Measurements from ENCODE around the gene TNFSF8.

TNFSF8 gene

DNA sequence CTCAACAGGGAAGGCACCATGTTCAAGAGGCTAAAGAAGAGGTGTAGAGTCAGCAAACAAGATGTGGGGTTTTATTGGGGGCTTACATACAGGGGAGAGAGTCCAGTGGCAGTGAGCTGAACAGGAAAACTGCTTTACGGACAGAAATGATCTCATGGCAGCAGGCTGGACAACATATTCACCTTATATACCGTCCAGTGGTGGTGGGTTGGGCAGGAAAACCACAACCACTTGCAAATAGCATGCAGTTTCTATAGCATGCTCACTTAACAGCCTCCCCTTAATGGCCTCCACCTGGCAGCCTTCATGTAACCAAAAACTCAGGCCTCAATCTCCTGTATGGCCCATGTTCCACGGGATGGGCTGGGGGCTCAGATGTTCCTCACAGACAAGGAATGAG is 5.4 kb downstream of the TNFSF8 start:
- DNase-seq (ENCODE audit: insufficient read length, low spot score) (no peak), FAIRE-seq (no peak)
- TF ChIP-seq SPI1 (IDR thresholded peaks at IDR 0.05; ENCODE audit: low read depth, low read length) (no peak), POLR2AphosphoS5 (IDR thresholded peaks at IDR 0.05; ENCODE audit: low read depth, low read length) (no peak), POLR2A (IDR thresholded peaks at IDR 0.05; ENCODE audit: low read depth, low read length) (no peak), TAF1 (IDR thresholded peaks at IDR 0.05; ENCODE audit: low read depth, low read length) (no peak), PAX5 (IDR thresholded peaks at IDR 0.05; ENCODE audit: insufficient read depth, low read length, severe bottlenecking) (no peak)

DNA sequence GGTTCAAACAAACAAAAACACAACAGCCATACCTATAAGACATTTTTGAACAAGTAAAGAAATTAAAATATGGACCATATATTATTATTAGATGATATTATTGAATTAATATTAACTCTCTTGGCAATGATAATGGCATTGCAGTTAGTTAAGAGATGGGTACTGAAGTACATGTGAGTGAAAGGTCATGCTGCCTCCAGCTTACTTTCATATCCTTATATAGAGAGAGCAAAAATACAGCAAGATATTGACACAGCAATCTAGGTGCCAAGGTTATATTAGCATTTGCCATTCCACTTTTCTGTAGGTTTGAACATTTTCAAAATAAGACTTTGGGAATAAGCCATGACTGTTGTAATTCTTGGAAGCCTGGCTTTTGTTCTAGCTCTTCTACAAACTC is 6.1 kb downstream of the TNFSF8 start:
- DNase-seq (ENCODE audit: insufficient read length, low spot score) (no peak), FAIRE-seq (no peak)
- no peak for TF ChIP-seq POLR2AphosphoS5 (IDR thresholded peaks at IDR 0.05; ENCODE audit: low read depth, low read length)
- no peak for TF ChIP-seq TAF1 (IDR thresholded peaks at IDR 0.05; ENCODE audit: low read depth, low read length)
- TF ChIP-seq POU2F2 (IDR thresholded peaks at IDR 0.05; ENCODE audit: low read depth, low read length), result no peak
- TF ChIP-seq POLR2A (IDR thresholded peaks at IDR 0.05; ENCODE audit: low read depth, low read length), result no peak
- TF ChIP-seq PAX5 (IDR thresholded peaks at IDR 0.05; ENCODE audit: insufficient read depth, low read length, severe bottlenecking), result no peak
- TF ChIP-seq SPI1 (IDR thresholded peaks at IDR 0.05; ENCODE audit: low read depth, low read length), result no peak

DNA sequence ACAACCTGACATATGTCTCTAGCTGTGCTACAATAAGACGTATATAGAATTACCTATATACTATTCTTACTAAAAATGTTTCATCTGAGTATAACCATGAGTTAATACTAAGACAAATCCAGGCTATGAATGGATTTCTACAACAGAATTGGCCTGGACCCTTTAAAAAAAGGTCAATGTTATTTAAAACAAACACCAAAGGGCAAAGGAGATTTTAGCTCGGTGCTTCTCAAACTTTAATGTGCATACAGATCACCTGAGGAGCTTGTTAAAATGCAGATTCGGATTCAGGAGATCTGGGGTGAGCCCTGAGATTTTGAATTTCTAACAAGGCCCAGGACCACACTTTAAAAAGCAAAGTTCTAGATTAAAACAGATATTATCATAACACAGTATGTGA is 6.5 kb downstream of the TNFSF8 start:
- TF ChIP-seq POLR2A (IDR thresholded peaks at IDR 0.05; ENCODE audit: low read depth, low read length) (no peak), SPI1 (IDR thresholded peaks at IDR 0.05; ENCODE audit: low read depth, low read length) (no peak)
- FAIRE-seq, result no peak
- DNase-seq (ENCODE audit: insufficient read length, low spot score), result no peak

DNA sequence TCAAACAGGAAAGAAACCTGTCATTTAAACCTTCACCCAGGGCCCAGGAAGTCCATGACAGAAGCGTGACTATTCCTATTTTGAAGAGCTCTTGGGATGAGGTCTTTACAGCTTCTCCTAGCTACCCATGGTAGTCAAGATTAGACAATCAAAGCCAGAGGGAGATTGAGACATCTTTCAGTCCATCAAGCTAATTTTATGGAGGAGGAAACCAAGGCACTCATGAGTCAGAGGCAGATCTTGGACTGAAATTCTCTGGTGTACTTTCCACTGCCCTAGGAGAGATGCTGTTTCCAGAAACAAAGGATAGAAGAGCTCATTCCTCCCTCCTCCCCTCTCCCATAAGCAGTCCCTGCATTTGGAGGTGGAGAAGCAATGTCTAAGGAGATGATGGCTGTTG is 9.2 kb downstream of the TNFSF8 start:
- no peak for FAIRE-seq
- no peak for DNase-seq (ENCODE audit: insufficient read length, low spot score)
- no peak for TF ChIP-seq TAF1 (IDR thresholded peaks at IDR 0.05; ENCODE audit: low read depth, low read length)
- TF ChIP-seq SPI1 (IDR thresholded peaks at IDR 0.05; ENCODE audit: low read depth, low read length), result no peak
- no peak for TF ChIP-seq POU2F2 (IDR thresholded peaks at IDR 0.05; ENCODE audit: low read depth, low read length)
- TF ChIP-seq PAX5 (IDR thresholded peaks at IDR 0.05; ENCODE audit: insufficient read depth, low read length, severe bottlenecking), result no peak
- TF ChIP-seq POLR2A (IDR thresholded peaks at IDR 0.05; ENCODE audit: low read depth, low read length), result no peak
- no peak for TF ChIP-seq POLR2AphosphoS5 (IDR thresholded peaks at IDR 0.05; ENCODE audit: low read depth, low read length)

DNA sequence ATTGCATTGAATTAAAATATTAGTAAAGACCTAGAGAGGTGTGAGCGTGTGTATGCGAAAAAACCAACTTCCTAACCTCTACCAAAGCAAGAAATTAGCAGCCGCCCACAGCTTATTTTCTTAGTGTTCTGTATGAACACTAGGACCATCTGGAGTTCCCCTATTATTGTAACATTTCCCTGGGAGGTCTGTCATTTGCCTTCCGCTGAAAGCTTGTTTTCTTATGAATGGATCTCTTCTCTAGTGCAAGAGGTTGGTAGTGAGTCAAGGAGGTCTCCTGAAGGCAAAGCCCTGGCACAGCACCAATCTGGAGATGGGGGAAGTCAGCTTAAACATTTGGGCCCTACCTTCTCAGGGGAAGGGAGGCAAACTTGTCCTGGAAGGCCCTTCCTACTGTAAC is 10.8 kb downstream of the TNFSF8 start:
- FAIRE-seq (no peak), DNase-seq (ENCODE audit: insufficient read length, low spot score) (no peak)
- no peak for TF ChIP-seq TAF1 (IDR thresholded peaks at IDR 0.05; ENCODE audit: low read depth, low read length)
- TF ChIP-seq SPI1 (IDR thresholded peaks at IDR 0.05; ENCODE audit: low read depth, low read length), result no peak; the same call in 1 of the 2 replicates
- TF ChIP-seq POLR2A (IDR thresholded peaks at IDR 0.05; ENCODE audit: low read depth, low read length), result no peak
- no peak for TF ChIP-seq PAX5 (IDR thresholded peaks at IDR 0.05; ENCODE audit: insufficient read depth, low read length, severe bottlenecking)
- no peak for TF ChIP-seq POU2F2 (IDR thresholded peaks at IDR 0.05; ENCODE audit: low read depth, low read length)
- TF ChIP-seq POLR2AphosphoS5 (IDR thresholded peaks at IDR 0.05; ENCODE audit: low read depth, low read length), result no peak

DNA sequence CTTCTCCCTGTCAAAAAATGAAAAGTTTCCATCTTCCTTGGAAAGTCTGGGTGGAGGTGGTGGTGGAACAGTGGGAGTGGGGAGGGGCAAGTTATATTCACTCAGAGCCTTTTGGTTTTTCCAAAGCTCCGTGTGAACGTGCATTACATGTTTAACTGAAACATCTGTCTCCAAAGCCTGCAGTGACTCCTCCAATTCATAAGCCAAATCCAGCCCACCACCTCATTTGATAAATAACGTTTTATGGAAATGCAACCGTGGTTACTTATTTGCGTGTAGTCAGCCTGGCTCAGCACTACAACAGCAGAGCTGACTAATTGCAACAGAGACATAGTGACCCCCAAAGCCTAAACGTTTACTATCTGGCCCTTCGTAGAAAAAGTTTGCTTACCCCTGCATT is 13.9 kb downstream of the TNFSF8 start:
- DNase-seq (ENCODE audit: insufficient read length, low spot score) (no peak), FAIRE-seq (no peak)
- no peak for TF ChIP-seq TAF1 (IDR thresholded peaks at IDR 0.05; ENCODE audit: low read depth, low read length)
- no peak for TF ChIP-seq POU2F2 (IDR thresholded peaks at IDR 0.05; ENCODE audit: low read depth, low read length)
- no peak for TF ChIP-seq POLR2AphosphoS5 (IDR thresholded peaks at IDR 0.05; ENCODE audit: low read depth, low read length)
- TF ChIP-seq POLR2A (IDR thresholded peaks at IDR 0.05; ENCODE audit: low read depth, low read length), result no peak
- no peak for TF ChIP-seq PAX5 (IDR thresholded peaks at IDR 0.05; ENCODE audit: insufficient read depth, low read length, severe bottlenecking)
- TF ChIP-seq SPI1 (IDR thresholded peaks at IDR 0.05; ENCODE audit: low read depth, low read length), result no peak

DNA sequence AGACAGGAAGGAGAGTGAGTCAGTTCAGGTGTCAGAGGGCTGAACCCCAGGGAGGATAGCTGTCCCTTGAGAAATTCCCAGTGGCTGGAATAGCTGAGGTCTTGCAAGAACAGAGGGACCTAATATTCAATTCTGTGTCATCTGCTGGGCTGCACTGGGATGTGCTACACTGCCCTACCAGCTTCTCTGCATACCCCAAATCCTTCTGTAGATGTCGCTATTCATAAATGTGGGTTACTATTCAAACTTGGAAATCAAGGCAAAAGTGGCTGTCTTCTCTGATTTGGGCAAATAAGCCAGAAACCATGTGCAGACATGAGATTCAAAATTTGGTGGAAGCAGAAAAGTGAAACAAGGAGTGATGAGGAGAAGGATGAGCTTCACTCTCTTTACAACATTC is 16.3 kb downstream of the TNFSF8 start:
- FAIRE-seq, result no peak
- no peak for TF ChIP-seq POU2F2 (IDR thresholded peaks at IDR 0.05; ENCODE audit: low read depth, low read length)
- TF ChIP-seq SPI1 (IDR thresholded peaks at IDR 0.05; ENCODE audit: low read depth, low read length), result no peak
- no peak for TF ChIP-seq PAX5 (IDR thresholded peaks at IDR 0.05; ENCODE audit: insufficient read depth, low read length, severe bottlenecking)
- no peak for TF ChIP-seq TAF1 (IDR thresholded peaks at IDR 0.05; ENCODE audit: low read depth, low read length)
- TF ChIP-seq POLR2A (IDR thresholded peaks at IDR 0.05; ENCODE audit: low read depth, low read length), result no peak
- no peak for TF ChIP-seq POLR2AphosphoS5 (IDR thresholded peaks at IDR 0.05; ENCODE audit: low read depth, low read length)
- no peak for DNase-seq (ENCODE audit: insufficient read length, low spot score)

DNA sequence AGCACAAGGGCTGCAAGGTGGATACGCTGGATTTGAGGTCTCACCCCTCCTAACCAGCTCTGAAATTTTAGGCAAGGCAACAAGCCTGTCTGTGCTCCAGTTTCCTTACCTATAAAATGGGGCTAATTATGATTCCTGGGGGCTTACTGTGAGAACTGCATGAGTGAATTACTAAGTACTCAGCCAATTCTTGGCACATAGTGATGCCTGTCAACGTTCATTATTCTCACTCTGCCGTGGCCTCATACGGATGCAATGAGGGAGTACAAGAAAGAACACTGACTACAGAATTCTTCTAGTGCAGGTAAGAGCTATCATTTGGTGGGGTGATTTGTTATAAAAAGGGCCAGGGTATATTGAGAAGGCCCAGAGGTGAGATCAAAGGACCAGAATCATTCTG is 16.7 kb downstream of the TNFSF8 start:
- no peak for TF ChIP-seq POLR2AphosphoS5 (IDR thresholded peaks at IDR 0.05; ENCODE audit: low read depth, low read length)
- no peak for TF ChIP-seq PAX5 (IDR thresholded peaks at IDR 0.05; ENCODE audit: insufficient read depth, low read length, severe bottlenecking)
- TF ChIP-seq POLR2A (IDR thresholded peaks at IDR 0.05; ENCODE audit: low read depth, low read length), result no peak
- TF ChIP-seq TAF1 (IDR thresholded peaks at IDR 0.05; ENCODE audit: low read depth, low read length), result no peak
- TF ChIP-seq POU2F2 (IDR thresholded peaks at IDR 0.05; ENCODE audit: low read depth, low read length), result no peak
- TF ChIP-seq SPI1 (IDR thresholded peaks at IDR 0.05; ENCODE audit: low read depth, low read length), result no peak
- no peak for FAIRE-seq
- DNase-seq (ENCODE audit: insufficient read length, low spot score), result no peak

DNA sequence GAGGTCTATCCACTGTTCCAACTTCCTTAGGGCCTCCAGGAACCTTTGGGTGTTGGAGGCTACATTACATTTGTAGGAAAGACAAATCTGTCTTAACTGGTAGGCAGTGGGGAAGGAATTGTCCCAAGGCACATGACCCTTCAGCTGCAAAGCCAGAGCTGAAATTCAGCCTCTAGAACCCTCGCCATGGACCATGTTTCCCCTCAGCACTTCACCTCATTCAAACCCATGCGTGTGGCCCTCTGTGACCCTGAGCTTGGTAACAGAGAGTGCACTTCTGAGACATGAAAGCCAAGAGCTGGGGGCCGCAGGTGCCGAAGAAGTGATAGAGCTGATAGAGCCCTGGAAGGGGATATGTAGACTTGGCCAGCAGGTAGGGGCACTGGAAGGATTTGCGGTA is 17.2 kb downstream of the TNFSF8 start:
- FAIRE-seq, result no peak
- no peak for TF ChIP-seq POLR2AphosphoS5 (IDR thresholded peaks at IDR 0.05; ENCODE audit: low read depth, low read length)
- TF ChIP-seq POLR2A (IDR thresholded peaks at IDR 0.05; ENCODE audit: low read depth, low read length), result no peak
- TF ChIP-seq PAX5 (IDR thresholded peaks at IDR 0.05; ENCODE audit: insufficient read depth, low read length, severe bottlenecking), result no peak
- TF ChIP-seq SPI1 (IDR thresholded peaks at IDR 0.05; ENCODE audit: low read depth, low read length), result no peak
- no peak for TF ChIP-seq TAF1 (IDR thresholded peaks at IDR 0.05; ENCODE audit: low read depth, low read length)
- no peak for TF ChIP-seq POU2F2 (IDR thresholded peaks at IDR 0.05; ENCODE audit: low read depth, low read length)
- DNase-seq (ENCODE audit: insufficient read length, low spot score), result no peak

DNA sequence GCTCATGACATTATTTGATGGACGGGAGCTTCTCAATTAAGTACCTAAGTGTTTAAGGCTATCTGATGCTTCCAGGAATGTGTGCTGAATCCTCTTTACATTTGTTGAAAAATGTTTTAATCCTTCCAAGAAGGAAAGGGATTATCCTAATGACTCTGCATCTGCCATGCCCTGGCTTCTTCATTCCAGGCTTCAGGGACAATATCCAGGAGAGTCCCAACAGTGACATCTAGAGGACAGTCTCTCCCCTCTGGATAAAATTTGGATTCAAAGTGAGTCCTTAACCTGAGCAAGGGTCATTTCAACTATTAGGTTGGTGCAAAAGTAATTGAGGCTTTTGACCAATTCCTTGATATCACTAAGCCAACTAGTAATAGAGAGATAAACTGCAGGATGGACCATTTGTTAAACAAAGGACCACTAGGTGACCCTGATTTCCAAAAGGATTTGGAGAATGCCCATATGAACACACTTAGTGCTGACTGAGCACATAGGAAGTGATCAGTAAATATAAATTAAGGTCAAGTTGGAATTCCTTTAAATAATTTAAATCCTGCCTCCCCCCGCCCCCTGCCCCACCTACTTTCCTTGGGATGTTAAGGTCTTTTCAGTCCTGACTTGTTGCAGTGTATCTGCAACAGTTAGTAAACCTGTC is 19.1 kb downstream of the TNFSF8 start:
- DNase-seq (ENCODE audit: insufficient read length, low spot score) (no peak), FAIRE-seq (no peak)
- TF ChIP-seq SPI1 (IDR thresholded peaks at IDR 0.05; ENCODE audit: low read depth, low read length), result no peak

Data from GM12891 (cell line).